ENCODE results near the gene ATXN7L1.
"Not testable (repeated sequence)": the region's sequence is repeated elsewhere in the genome, so short reads cannot be mapped to it uniquely, and the experiment has no call there.

The ATXN7L1 gene

DNA sequence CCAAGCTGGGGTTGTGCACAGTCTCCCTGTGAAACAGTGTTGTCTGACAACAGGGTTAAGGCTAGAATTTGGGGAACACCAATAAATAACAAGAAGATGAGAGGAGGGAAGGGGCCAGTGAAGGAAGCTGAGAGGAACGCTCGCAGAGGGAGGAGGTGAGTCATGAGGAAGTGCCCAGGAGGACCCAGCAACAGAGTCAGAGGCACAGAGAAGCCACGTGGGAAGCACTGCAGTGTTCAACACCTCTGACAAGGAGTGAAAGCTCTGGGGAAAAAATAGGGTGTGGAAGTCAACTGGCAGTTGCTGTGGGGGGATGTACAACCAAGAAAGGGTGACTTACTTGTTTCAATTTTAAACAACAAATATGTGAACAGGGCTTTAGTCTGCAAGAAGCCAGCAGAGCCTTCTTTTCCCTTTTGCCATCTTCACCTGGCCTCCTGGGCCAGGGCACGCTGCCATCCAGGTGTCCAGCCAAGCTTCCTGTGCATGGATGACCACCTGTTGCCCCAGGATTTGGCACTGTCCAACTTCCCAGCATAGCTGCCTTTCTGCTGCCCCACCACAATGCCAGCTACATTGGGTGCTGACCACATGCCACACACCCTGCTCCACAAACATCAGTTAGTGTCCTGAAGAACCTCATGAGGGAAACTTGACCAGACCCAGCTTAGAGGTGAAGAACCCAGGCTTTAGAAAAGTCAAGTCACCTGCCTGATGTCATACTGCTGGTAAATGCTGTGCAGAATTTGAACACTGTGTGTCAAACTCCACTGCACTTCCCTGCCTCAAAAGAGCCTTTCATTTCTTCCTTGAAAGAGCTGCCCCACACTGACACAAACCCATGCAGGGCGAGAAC is 69.6 kb downstream of the ATXN7L1 start:
- FAIRE-seq (no peak), DNase-seq (ENCODE audit: insufficient read length, low spot score) (peak; percentile 53)

DNA sequence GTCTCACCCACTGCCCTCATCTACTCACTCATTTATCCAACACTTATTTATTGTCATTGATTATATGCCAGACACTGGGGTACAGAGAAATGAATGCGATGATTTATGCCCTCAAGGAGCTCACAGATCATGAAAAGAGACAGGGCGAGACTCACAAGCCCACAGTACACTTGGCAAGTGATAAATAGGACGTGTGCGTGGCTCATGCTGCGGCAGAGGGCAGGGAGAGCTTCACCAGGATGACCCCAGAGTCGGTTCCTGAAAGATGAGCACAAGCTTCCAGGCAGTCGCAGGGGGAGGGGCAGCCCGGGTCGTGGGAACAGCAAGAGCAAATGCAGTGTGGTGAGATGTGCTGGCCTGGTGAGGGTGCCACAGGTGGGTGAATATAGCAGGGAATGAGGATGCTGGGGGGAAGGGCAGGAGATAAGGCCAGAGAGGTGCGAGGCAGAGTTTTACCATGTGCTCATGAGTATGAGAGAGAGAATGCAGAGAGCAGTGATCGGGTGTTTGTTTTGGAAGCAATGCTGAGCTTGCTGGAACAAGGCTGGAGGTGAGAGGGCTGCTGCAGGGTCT is 70.9 kb downstream of the ATXN7L1 start:
- no peak for DNase-seq (ENCODE audit: insufficient read length, low spot score)
- FAIRE-seq: no peak

DNA sequence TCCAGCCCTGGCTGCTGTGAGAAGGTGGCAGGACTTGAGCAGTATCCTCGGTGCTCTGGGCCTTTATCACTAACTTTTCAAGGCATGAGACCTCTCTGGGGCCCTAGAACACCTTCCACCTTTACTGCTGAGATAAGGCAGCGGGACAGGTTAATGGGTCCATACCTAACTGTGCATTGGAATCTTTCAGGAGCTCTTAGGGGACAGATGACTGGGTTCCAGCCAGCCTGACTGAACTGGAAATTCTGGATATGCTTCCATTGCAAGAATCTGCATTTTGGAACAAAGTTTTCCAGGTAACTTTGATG is 73.0 kb downstream of the ATXN7L1 start:
- DNase-seq (ENCODE audit: insufficient read length, low spot score): no peak
- no peak for FAIRE-seq

DNA sequence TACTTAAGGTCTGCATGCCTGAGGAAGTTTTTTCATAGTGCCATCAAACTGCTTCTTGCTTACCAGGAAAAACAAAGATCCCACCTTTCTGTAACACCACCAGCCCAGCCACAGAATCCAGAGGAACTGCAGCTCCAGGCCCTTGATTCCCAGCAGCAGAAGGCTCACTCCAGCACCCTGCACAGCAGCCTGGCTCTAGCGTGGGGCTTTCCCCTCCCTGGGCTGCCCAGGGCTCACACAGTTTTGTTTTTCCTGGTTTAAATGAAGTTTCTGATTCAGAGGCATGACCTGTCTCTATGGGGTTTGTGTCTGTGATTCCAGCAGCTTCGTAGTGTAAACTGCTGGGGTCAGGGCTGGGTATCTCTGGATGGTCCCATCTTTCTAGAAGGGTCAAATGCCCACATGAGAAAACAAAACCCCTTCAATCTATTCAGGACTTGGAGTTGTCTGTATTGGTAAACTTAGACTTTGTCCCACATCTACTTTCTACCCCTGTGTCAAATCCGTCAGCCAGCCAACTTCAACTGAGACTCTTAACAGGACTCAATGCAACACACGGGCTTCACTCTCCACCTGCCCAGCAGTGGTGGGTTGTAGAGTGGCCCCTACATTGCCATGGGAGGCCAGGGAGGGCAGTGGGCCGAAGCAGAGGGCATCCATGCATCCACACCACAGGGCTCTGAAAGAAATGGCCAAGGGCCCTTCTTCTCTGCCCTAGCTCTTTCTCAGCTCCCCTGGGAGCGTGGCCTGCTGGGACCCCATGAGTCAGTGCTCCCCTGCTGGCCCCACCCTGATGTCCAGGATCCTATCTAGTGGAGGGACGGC is 73.6 kb downstream of the ATXN7L1 start:
- DNase-seq (ENCODE audit: insufficient read length, low spot score): no peak
- FAIRE-seq: no peak

DNA sequence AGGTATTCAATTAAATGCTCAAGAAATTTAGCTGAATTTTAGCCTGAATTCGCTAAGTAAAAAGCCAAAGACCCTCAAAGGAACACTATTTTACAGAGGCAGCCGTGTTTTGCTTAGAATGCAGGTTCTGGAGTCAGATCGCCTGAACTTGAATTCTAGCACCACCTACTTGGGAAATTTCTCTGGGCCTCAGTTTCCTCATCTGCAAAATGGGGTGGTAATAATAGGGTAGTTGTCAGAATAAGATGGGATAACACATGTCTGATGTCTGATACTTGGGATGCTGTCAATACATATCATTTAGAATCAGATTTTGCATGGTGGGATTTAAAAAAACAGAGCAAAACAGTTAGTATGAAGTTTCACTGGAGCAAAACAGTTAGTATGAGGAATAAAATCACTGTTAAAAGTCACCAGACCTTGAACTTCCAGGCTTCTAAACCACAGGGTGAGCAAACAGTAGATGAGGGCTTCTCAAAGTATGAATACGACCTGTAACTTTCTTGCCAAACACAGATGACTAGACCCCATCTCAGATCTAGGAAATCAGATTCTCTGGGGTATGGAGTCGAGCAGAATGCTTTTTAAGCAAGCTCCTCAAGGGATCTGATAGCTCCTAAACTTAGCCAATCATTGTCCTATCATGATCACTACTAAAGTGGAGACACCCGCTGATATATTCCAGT is 75.4 kb downstream of the ATXN7L1 start:
- DNase-seq (ENCODE audit: insufficient read length, low spot score) (no peak), FAIRE-seq (no peak)

DNA sequence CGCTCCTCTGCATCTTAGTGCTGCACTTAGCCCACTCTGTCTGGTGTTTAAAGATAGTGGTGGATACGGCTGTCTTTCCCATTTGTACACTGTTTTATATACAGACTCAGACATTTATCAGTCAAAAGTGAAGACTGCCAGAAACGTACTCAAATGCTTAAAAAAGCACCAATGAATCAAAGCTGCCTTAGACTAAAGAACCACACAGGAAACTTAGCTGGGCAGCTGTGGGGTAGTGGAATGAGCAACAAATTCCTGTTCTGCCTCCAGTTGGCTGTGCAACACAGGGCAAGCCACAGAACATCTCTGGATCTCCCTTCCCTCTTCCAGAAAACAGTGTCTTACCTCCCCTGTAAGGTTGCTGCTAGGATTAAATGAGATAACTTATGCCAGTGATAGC is 76.0 kb downstream of the ATXN7L1 start:
- DNase-seq (ENCODE audit: insufficient read length, low spot score) (no peak), FAIRE-seq (no peak)

DNA sequence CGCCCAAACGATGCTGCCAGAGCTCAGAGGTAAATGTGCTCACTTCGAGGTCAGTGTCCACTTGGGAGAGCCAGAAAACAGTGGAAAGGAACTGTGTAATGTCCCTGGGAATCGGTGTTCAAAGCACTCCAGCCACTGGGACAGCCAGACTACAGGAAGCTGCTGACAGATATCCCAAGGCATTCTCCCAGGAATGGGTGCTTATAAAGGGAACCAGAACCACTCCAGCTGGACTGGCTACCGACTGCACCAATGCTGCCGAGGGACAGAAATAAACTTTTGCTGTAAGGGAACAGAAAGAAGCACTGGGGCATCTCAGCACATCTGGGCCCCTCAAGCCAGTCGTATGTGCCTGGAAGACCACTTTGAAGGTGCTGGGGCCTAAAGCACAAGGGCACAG is 76.7 kb downstream of the ATXN7L1 start:
- DNase-seq (ENCODE audit: insufficient read length, low spot score): no peak
- no peak for FAIRE-seq

DNA sequence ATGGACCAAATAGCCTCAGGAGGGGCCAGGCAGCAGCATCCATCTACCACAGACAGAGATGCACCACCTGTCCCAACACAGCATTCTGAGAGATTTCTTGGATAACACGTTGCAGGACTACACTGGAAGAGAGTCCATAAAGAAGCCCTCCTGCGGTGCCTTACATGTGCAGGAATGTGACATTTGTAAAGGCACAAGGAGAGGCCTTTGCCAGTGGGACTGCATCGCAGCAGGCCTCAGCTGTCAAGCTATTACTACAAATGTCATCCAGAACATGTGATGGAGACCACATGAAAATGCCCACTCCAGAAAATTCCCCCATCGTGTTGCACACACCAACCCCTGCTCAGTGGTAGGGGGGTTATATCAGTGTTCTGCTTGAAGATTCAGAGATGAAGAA is 77.4 kb downstream of the ATXN7L1 start:
- DNase-seq (ENCODE audit: insufficient read length, low spot score) (no peak), FAIRE-seq (no peak)

DNA sequence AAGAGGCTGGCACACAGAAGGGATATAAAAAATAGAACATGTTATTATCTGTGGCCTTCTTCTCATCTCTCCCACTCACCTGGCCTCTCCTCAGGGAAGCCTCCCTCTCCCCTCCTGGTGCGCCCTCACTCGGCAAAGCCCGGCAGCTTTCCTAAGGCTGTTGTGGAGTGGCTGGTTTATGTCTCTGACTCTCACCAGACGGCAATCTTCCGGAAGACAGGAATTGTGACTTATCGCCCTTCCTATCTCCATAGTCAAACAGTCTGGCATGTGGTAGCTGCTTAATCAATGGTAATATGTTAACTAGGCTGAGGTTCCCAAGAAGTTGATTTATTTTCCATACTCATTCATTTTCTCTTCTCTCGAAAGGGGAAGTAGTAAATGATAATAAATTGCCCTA is 78.7 kb downstream of the ATXN7L1 start:
- FAIRE-seq (no peak), DNase-seq (ENCODE audit: insufficient read length, low spot score) (no peak)

DNA sequence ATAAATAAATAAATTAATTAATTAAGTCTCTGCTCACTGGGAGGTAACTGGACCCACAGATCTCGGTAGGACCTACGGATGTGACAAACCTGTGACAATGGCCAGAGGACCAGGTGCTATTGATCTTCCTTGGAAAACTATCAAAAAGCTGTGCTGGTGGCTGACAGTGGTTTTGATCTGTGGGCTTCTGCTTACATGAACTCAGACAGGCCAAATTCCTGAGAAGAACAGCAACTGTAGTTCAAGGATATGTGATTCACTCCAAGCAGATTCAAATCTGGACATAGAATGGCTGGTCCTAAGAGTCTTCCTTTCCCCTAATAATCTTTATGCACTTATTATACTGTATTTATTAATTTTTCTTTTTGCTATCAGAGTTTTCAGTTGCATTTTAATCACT is 80.0 kb downstream of the ATXN7L1 start:
- DNase-seq (ENCODE audit: insufficient read length, low spot score): no peak
- FAIRE-seq: no peak

DNA sequence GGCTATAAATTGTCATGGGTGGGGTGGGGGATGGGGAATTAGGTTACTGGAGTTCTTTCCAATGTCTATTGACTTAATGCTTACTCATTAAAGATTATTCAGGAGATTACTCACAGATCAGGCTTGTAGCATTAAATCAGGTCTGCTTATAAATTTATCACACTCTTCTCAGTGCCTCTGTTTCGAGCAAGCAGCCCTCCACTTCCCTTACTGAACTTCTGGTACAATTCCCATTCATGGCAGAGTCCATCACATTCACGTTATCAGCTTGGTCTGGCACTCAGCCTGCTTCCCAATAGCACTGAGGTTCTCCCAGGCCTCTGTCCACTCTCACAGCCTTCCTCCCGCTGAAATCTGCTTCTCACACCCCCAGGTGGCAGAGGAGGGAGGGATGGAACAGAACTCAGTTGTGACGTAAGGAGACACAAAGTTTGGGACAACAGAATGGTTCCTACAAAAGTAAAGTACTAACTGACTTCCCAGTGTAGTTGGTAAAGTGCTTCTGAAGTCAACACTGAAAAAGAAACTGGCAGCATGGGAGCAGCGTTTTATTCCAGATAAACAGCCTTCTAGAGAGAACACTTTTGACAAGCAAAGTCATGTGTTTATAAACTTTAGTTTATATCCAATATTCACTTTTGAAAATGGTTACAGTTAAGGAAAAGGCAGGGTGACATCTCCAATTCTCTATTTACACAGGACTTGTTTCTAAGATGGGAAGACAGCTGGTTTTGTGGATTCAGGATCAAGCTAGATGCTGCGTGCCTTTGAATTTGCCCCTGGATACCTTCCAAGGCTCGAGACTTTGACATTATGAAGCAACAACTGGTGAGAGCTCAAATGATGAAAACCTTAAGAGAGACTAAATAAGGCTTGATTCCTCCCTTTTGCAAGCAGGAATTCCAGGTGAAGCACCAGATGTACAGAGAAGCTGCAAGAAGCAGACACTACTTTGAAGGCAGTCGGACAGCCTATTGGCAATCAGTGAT is 81.4 kb downstream of the ATXN7L1 start:
- FAIRE-seq (no peak), DNase-seq (ENCODE audit: insufficient read length, low spot score) (no peak)

DNA sequence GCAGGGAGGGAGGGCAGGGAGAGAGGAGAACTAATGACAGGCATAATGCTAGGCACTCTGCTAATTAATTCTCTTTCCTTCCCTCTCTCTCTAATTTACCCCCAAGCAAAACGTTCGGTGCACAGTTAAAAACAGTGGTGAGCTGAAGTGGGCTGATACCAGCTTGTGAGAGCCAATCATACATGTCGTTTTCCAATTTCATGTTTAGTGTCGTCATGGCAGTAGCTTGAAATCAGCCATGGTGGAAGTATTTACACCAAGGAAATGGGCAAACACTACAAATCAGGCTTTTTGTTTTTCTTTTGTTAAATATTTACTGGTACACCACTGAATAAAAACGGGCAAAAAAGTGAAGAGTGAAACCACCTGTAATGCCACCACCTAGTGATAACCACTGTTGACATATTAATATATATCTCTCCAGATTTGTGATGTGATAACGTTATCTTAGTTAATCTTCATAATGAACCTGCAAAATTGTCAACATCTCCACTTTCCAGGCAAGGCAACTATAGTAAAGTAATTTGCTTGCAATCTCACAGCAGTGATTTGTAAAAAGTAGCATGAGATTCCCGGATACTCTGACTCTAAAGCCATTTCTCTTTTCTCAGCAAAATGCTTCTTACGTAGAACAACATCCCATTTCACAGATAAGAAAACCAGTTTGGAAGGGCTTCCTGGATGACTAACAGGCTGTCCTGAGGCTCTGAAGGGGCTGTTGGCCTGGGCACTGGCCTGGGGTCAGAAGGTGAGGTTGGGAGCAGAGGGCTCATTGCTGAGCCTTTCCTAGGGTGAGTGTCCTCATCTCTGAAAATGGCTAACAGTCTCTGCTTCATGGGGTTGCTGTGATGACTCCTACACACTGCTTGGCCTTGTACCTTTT is 83.7 kb downstream of the ATXN7L1 start:
- no peak for FAIRE-seq
- no peak for DNase-seq (ENCODE audit: insufficient read length, low spot score)

DNA sequence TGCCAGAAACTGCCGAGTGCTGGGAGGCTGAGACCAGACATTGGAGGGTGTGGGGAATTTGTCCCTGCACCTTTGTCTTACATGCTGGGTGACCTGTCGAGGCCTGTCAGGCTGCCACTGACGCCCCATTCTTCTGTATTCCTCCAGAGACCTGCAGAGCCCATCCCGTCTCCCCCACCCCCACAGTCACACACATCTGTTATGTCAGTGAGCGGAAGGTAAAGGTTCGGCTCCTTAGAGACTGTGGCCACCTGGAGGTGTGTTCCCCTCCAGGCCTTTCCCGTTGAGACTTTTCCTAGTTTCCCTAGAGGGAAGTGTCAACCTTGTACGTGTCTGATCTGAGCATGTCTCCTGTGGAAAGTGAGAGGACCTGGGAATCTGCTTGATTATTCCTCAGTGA is 84.5 kb downstream of the ATXN7L1 start:
- no peak for DNase-seq (ENCODE audit: insufficient read length, low spot score)
- no peak for FAIRE-seq

DNA sequence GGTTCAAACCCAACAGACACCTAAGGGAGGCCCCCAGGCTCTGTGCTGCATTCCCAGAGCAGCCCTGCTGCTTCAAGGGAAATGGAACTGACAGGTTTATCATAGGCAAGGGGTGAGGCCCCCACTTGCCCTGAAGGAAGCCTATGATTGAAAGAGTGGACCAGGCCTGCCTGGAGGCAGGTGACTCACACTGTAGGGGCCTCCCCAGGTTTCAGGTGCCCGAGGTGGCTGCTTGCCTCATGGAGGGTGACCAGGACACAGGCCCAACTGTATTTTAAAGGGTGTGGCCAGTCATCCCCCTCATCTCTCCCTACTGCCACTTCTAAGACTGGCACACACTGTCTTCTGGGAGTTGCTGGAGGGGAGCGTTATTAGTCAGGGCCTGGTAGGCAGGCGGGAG is 85.4 kb downstream of the ATXN7L1 start:
- no peak for FAIRE-seq
- no peak for DNase-seq (ENCODE audit: insufficient read length, low spot score)

DNA sequence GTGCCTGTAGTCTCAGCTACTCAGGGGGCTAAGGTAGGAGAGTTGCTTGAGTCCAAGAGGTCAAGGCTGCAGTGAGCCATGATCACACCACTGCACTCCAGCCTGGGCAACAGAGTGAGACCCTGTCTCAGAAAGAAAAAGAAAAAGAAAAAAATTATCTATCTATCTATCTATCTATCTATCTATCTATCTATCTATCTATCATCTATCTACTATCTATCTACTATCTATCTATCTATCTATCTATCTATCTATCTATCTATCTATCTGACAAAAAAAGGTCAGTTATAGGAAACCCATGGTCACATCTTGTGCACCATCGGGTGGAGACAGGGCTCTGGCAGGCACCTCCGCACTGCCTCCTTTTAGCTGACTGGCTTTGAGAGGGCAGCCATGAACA is 85.9 kb downstream of the ATXN7L1 start:
- FAIRE-seq: not testable (repeated sequence)

DNA sequence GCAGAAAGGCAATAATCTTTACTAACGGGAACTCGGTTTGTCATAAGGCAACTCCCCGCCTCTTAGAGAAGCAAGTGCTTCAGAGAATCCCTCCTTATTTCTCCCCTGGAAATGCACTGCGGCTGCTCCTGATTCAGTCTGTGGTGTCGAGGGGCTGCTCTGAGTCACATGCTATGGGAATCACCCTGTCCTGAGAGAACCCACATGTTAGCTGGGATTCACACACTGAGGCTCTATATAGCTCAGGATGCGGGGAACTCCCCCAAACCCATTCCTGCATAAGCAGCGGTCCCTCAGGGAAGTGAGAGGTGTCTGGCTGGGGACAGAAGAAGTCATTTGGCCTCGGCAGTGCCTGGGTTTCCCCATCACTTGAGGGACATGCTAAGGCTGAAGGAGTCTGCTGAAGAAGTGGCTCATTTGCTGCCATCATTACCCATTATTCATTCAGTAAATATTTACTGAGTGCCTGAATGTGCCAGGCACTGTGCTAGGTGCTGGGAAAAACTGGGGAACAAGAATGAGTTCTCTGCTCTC is 87.5 kb downstream of the ATXN7L1 start:
- FAIRE-seq (no peak), DNase-seq (ENCODE audit: insufficient read length, low spot score) (no peak)

More for the DNA sequence above, 85.9 kb downstream of the ATXN7L1 start:
- not testable (repeated sequence) for DNase-seq (ENCODE audit: insufficient read length, low spot score)

DNA sequence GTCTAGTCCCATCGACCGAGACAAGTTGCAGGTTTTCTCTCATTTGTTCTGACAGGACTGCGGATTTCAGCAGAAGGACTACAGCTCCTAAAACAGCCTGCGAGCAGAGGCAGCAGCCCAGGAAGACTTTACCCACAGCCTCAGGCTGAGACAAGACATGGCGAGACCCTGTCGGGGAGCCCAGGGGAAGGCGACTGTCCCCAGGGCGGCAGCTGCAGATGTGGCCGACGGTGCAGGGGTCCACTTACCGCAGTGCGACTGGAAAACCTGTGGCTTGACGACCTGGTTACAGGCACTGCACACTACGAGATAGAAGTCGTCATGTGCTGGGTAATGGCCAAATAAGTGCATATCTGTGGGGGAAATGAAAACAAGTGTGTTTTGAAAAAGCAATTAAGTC is 88.0 kb downstream of the ATXN7L1 start:
- DNase-seq (ENCODE audit: insufficient read length, low spot score) (no peak), FAIRE-seq (no peak)

DNA sequence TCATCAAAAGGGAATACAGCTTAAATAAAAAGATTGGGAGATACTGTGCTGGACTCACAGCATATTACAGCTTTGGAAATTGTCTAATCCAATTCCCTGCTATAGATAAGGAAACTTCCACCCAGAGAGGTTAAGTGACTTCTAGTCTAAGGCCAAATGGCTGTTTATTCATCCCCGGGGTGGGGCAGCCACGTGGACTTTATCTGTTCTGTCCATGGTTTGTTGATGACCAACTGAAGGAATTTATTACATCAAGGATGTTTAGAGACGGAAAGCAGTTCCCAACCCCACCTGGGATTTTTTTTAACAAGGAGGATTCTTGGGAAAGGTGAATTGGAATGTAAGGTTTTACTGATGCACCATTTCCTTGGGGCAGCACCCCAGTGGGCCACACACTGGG is 88.6 kb downstream of the ATXN7L1 start:
- FAIRE-seq: no peak
- DNase-seq (ENCODE audit: insufficient read length, low spot score): no peak
